Measurements from ENCODE around the gene UBE2D1. TPM values are rescaled to one million over a fixed set of nuclear protein-coding genes. Genes with fewer than 3 reads are reported as not detected.

Gene UBE2D1
- total and polyA plus RNA-seq, 9 of the 15 experiments (the other 6 are each of a cell fraction or from before 2014, with no cell fraction given), result 4.1 to 24.4 (median 12.3) TPM

DNA sequence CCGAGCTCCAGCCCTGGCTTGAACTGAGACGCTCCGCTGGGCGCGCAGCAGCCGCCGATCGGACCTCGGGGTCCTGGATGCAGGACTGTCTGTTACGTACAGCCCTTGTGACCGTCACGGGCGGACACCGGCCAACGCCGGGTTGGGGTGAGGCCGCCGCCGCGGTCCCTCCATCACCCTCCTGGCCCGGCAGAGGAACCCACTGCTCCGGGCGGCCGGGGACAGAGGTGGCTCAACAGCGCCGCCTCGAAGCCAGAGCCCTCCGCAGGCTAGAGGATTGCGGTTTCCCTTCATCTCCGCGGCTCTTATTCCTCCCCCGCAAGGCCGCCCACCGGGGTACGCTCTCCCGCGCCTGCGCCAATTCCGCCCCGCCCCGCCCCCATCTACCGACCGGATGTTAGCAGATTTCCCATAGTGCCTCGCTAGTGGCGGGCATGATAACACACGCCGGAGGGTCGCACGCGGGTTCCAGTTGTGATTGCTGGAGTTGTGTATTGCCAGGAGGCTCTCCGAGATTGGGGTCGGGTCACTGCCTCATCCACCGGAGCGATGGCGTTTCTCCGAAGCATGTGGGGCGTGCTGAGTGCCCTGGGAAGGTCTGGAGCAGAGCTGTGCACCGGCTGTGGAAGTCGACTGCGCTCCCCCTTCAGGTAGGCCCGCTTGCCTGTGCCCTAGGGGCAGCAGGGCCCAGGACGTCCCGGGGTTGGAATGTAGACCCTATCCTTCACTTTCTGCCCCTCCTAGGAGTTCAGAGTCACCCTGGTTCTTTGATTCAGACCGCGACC, 50.4 kb downstream of the UBE2D1 start, which contains the start of gene TFAM (continued):
- TF ChIP-seq MGA (IDR thresholded peaks at IDR 0.05) (peak; percentile 68), LEF1 (IDR thresholded peaks at IDR 0.05) (peak; percentile 44; the same call in 1 of the 2 replicates), TCF7L2 (IDR thresholded peaks at IDR 0.05; ENCODE audit: low read depth, low read length) (peak; percentile 34; the same call in 1 of the 2 replicates), GABPB1 (CRISPR knock-in tag; IDR thresholded peaks at IDR 0.05) (peak; percentile 91), TAF7 (tag; IDR thresholded peaks at IDR 0.05) (0 out of 2 replicates have a peak, but pooled peaks have one; percentile 33), ATF1 (CRISPR knock-in tag; IDR thresholded peaks at IDR 0.05) (no peak), ATF1 (tag; IDR thresholded peaks at IDR 0.05) (peak; percentile 76), JUN (IDR thresholded peaks at IDR 0.05; ENCODE audit: borderline replicate concordance, low read depth, low read length) (peak; percentile 24; the same call in 1 of the 2 replicates), JUN (CRISPR knock-in tag; IDR thresholded peaks at IDR 0.05; ENCODE audit: borderline replicate concordance) (peak; percentile 64; the same call in 1 of the 2 replicates), ARID4B (CRISPR knock-in tag; IDR thresholded peaks at IDR 0.05) (peak; percentile 93), TARDBP (IDR thresholded peaks at IDR 0.05) (peak; percentile 56; the same call in 1 of the 2 replicates), NEUROD1 (IDR thresholded peaks at IDR 0.05; ENCODE audit: borderline replicate concordance, low read depth, low read length, partially characterized antibody) (peak; percentile 69)

Measured in K562 (cell line).